Uterus (tissue), 4 donors: ENCODE data around the gene FBLN5. TPM values are rescaled to one million over a fixed set of nuclear protein-coding genes. Genes with fewer than 3 reads are reported as not detected.

Experiments used
- DNase-seq, 2 donors: peaks; one replicate each; pipeline ENCODE4 v3.0.0-alpha.2; 2019 to 2020
- H3K27ac ChIP-seq, 2 donors: fragments of 200-600 bp; sonication (generic); 1 replicate in 1 of 2; 2 replicates in 1 of 2; pipeline ENCODE4 v1.5.1; 2016 to 2018
- H3K27me3 ChIP-seq, 2 donors: fragments of 200-600 bp; sonication (generic); one replicate each; pipeline ENCODE4 v1.5.1; 2018 to 2019; ENCODE audit warnings: control low read depth in 1 of 2
- H3K36me3 ChIP-seq, 2 donors: fragments of 200-600 bp; sonication (generic); one replicate each; pipeline ENCODE4 v1.5.1; 2019; ENCODE audit warnings: control low read depth in 1 of 2
- H3K4me1 ChIP-seq, 2 donors: fragments of 200-600 bp; sonication (generic); one replicate each; pipeline ENCODE4 v1.5.1; 2018 to 2019; ENCODE audit warnings: control low read depth in 1 of 2
- H3K4me3 ChIP-seq, 2 donors: fragments of 200-600 bp; sonication (generic); 1 replicate in 1 of 2; 2 replicates in 1 of 2; pipeline ENCODE4 v1.5.1; 2018 to 2019; ENCODE audit warnings: mild to moderate bottlenecking in 1 of 2
- H3K9me3 ChIP-seq, 2 donors: fragments of 200-600 bp; sonication (generic); one replicate each; pipeline ENCODE4 v1.5.1; 2019; ENCODE audit warnings: control low read depth in 1 of 2
- POLR2A ChIP-seq, 2 donors: fragments of 450-650 bp; IDR thresholded peaks; one replicate each; pipeline ENCODE4 v1.6.1; 2016; ENCODE audit warnings: antibody characterized with exemption in 2 of 2, mild to moderate bottlenecking in 1 of 2, moderate library complexity in 1 of 2
- intact Hi-C: fragments of 100-400 bp; cut with DNase I; formaldehyde crosslinking; loops from one replicate; pipeline ENCODE4 v1.15.1; 2023; ENCODE audit warnings: low total_unique reads
- total RNA-seq, 4 donors: library from RNA; depleted of rRNA in 3 of 4; stranded (reverse); fragments of >200 nt in 3 of 4; gene quantifications; one replicate each; pipeline versions ENCODE4 v1.1.0 to v1.2.4, GENCODE V29; 2014 to 2023
- TF ChIP-seq, protein P1 (sequence below), 4 experiments: fragments of 200-600 bp in 2 of 4; fragments of 450-650 bp in 2 of 4; sonication (generic) in 2 of 4; IDR thresholded peaks; one replicate each; pipeline ENCODE4 v1.5.1; 2016 to 2019; ENCODE audit warnings: antibody characterized with exemption in 4 of 4, mild to moderate bottlenecking in 2 of 4, moderate library complexity in 1 of 4
- donor health status: DM: yes; HTN: yes; CAD: no.

The FBLN5 gene
- total RNA-seq, 4 donors from 2014 or later = 48.0 to 304 (median 165) TPM

DNA sequence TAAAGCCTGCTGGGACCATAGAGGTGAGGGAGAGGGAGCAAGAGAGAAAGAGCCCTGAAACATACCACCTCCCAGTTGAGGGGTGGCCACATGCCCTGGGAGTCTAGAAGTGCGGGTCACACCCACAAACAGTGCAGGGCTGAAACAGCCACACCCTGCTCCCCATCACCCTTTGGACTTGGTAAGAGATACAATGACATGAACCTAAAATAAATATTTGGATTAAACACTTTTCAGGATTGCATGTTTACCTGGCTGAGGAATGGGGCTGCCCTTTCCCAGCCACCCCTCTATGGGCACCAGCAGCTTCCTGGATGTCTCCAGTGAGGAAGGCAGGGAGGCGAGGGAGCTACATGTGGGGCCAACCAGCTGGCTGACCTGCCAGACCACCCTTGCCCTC, 41.1 kb downstream of the FBLN5 start:
- Histone ChIP-seq H3K4me3 (no peak overlapping the region), H3K9me3 (no peaks in the 10 kb centered on the region), H3K36me3 (no peaks in the 10 kb centered on the region), H3K27me3 (no peaks in the 10 kb centered on the region), H3K27ac (peak overlapping the region; percentile 23 to 25), H3K4me1 (peaks cover 0 to 4% of the 10 kb centered on the region in 2 donors)
- TF ChIP-seq POLR2A (IDR thresholded peaks at IDR 0.05) = no peak
- TF ChIP-seq, protein P1, sequence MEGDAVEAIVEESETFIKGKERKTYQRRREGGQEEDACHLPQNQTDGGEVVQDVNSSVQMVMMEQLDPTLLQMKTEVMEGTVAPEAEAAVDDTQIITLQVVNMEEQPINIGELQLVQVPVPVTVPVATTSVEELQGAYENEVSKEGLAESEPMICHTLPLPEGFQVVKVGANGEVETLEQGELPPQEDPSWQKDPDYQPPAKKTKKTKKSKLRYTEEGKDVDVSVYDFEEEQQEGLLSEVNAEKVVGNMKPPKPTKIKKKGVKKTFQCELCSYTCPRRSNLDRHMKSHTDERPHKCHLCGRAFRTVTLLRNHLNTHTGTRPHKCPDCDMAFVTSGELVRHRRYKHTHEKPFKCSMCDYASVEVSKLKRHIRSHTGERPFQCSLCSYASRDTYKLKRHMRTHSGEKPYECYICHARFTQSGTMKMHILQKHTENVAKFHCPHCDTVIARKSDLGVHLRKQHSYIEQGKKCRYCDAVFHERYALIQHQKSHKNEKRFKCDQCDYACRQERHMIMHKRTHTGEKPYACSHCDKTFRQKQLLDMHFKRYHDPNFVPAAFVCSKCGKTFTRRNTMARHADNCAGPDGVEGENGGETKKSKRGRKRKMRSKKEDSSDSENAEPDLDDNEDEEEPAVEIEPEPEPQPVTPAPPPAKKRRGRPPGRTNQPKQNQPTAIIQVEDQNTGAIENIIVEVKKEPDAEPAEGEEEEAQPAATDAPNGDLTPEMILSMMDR (IDR thresholded peaks at IDR 0.05) = no peak
- intact Hi-C loops = no loop called here
- no peak for DNase-seq

- TF ChIP-seq, protein P1 (IDR thresholded peaks at IDR 0.05) = no peak
- no peak for TF ChIP-seq POLR2A (IDR thresholded peaks at IDR 0.05)
- no peak overlapping the region for H3K4me3 ChIP-seq
- no peaks in the 10 kb centered on the region for H3K9me3 ChIP-seq
- H3K36me3 ChIP-seq = no peaks in the 10 kb centered on the region
- peak overlapping the region; percentile 79 to 86 for H3K27ac ChIP-seq
- intact Hi-C loops = no loop called here
- H3K4me1 ChIP-seq = peaks cover 0 to 16% of the 10 kb centered on the region in 2 donors
- DNase-seq = no peak
- no peaks in the 10 kb centered on the region for H3K27me3 ChIP-seq
Measured at GRCh38 chr14:91904956-91905645, 42.4 kb downstream of the FBLN5 start.

- TF ChIP-seq, protein P1 (IDR thresholded peaks at IDR 0.05) = no peak
- TF ChIP-seq POLR2A (IDR thresholded peaks at IDR 0.05) = no peak
- no peak for DNase-seq
- Histone ChIP-seq H3K4me3 (no peak overlapping the region), H3K4me1 (peaks cover 0 to 20% of the 10 kb centered on the region in 2 donors), H3K27ac (peak overlapping the region; percentile 79 to 86), H3K27me3 (no peaks in the 10 kb centered on the region), H3K9me3 (no peaks in the 10 kb centered on the region), H3K36me3 (no peaks in the 10 kb centered on the region)
- intact Hi-C loops = no loop called here
Measured at GRCh38 chr14:91904483-91904882, 43.0 kb downstream of the FBLN5 start.

- H3K4me1 ChIP-seq = peaks cover 0 to 20% of the 10 kb centered on the region in 2 donors
- no peaks in the 10 kb centered on the region for H3K9me3 ChIP-seq
- no peaks in the 10 kb centered on the region for H3K36me3 ChIP-seq
- no peak for DNase-seq
- TF ChIP-seq, protein P1 (IDR thresholded peaks at IDR 0.05) = no peak
- TF ChIP-seq POLR2A (IDR thresholded peaks at IDR 0.05) = no peak
- H3K4me3 ChIP-seq = no peak overlapping the region
- H3K27ac ChIP-seq = peak overlapping the region; percentile 79 to 86
- no peaks in the 10 kb centered on the region for H3K27me3 ChIP-seq
- intact Hi-C loops = no loop called here
Measured at GRCh38 chr14:91903070-91903469, 44.4 kb downstream of the FBLN5 start.

DNA sequence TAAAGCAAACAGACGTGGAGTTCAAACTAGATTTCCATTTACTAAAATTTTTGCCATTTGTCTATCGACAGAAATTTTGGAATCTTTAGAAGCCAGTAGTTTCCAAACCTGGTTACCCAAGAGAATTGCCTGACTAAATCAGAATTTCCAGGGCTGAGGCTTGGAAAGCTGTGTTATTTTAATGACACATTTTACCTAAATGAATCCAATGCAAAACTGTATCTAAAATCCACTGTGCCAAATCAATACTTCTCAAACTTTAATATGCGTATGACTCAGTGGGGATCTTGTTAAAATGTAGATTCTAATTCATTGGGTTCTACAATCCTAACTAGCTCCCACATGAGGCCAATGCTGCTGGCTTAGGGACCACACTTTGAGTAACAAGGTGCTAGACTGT, 45.2 kb downstream of the FBLN5 start:
- Histone ChIP-seq H3K36me3 (no peaks in the 10 kb centered on the region), H3K4me1 (peaks cover 4 to 20% of the 10 kb centered on the region in 2 donors), H3K4me3 (no peak overlapping the region), H3K27me3 (no peaks in the 10 kb centered on the region), H3K9me3 (no peaks in the 10 kb centered on the region), H3K27ac (peak overlapping the region; percentile 79 to 86)
- TF ChIP-seq POLR2A (IDR thresholded peaks at IDR 0.05) = no peak
- TF ChIP-seq, protein P1 (IDR thresholded peaks at IDR 0.05) = no peak
- DNase-seq = no peak
- intact Hi-C loops = no loop called here
